Upper lobe of left lung (tissue), 6 donors: Measurements from ENCODE around the gene MAN1A1. TPM values are rescaled to one million over a fixed set of nuclear protein-coding genes. Genes with fewer than 3 reads are reported as not detected.
A peak's percentile ranks its signal among the peaks of the same experiment; 100 is the strongest.
"Not testable (repeated sequence)": the region's sequence is repeated elsewhere in the genome, so short reads cannot be mapped to it uniquely, and the experiment has no call there.

Source experiments
- ATAC-seq, 2 donors: fragments of 200-7000 bp; cut with Tn5 transposase; one replicate each; pipeline ENCODE4 v1.9.1; 2022; ENCODE audit warnings: mild to moderate bottlenecking in 2 of 2, moderate library complexity in 2 of 2; ENCODE audit not compliant: low FRiP score in 2 of 2
- DNase-seq, 2 donors: peaks; one replicate each; pipeline ENCODE4 v3.0.0-alpha.2; 2019 to 2020
- H3K27ac ChIP-seq, 4 donors: fragments of 200-600 bp; sonication (generic); one replicate each; pipeline ENCODE4 v1.5.1; 2016 to 2019
- H3K27me3 ChIP-seq, 4 donors: fragments of 200-600 bp; sonication (generic); one replicate each; pipeline ENCODE4 v1.5.1; 2017 to 2019
- H3K36me3 ChIP-seq, 4 donors: fragments of 200-600 bp; sonication (generic); one replicate each; pipeline ENCODE4 v1.5.1; 2016 to 2019
- H3K4me1 ChIP-seq, 4 donors: fragments of 200-600 bp; sonication (generic); one replicate each; pipeline ENCODE4 v1.5.1; 2018 to 2019
- H3K4me3 ChIP-seq, 4 donors: fragments of 200-600 bp; sonication (generic); one replicate each; pipeline ENCODE4 v1.5.1; 2017 to 2019; ENCODE audit warnings: mild to moderate bottlenecking in 2 of 4, moderate library complexity in 1 of 4
- H3K9me3 ChIP-seq, 4 donors: fragments of 200-600 bp; sonication (generic); one replicate each; pipeline ENCODE4 v1.5.1; 2018 to 2019
- EP300 ChIP-seq, 4 donors: sonication (generic); formaldehyde crosslinking; IDR thresholded peaks; one replicate each; pipeline ENCODE4 v1.5.1; 2017; ENCODE audit warnings: antibody characterized with exemption in 4 of 4, control low read depth in 2 of 4
- POLR2A ChIP-seq, 4 donors: fragments of 450-650 bp; IDR thresholded peaks; one replicate each; pipeline ENCODE4 v1.5.1; 2016 to 2017; ENCODE audit warnings: antibody characterized with exemption in 4 of 4, mild to moderate bottlenecking in 2 of 4
- POLR2AphosphoS5 ChIP-seq, 2 donors: sonication (generic); formaldehyde crosslinking; IDR thresholded peaks; one replicate each; pipeline ENCODE4 v1.5.1; 2017; ENCODE audit warnings: antibody characterized with exemption in 2 of 2
- WGBS, 2 donors: methylation state at CpG; one replicate each; pipeline ENCODE4 v1.1.5; 2017 to 2018; 5-methylcytosine and 5-hydroxymethylcytosine counted together
- total RNA-seq, 6 donors: library from RNA; depleted of rRNA in 4 of 6; stranded (reverse); fragments of >200 nt in 4 of 6; gene quantifications; one replicate each; pipeline versions ENCODE4 v1.1.0 to v1.2.1, GENCODE V29; 2016 to 2021
- TF ChIP-seq, protein P1 (sequence below), 6 experiments: fragments of 450-650 bp in 4 of 6; fragments of 200-600 bp in 2 of 6; sonication (generic) in 2 of 6; IDR thresholded peaks; one replicate each; pipeline ENCODE4 v1.5.1; 2016 to 2019; ENCODE audit warnings: antibody characterized with exemption in 6 of 6
- donor health status: DM: no; HTN: no; CAD: no; lungs with moderate emphysema.
- donor health status: DM: no; HTN: yes; CAD: no; lungs with severe emphysema.

MAN1A1 gene
- total RNA-seq, 6 donors from 2014 or later, result 61.8 to 98.6 (median 79.1) TPM

DNA sequence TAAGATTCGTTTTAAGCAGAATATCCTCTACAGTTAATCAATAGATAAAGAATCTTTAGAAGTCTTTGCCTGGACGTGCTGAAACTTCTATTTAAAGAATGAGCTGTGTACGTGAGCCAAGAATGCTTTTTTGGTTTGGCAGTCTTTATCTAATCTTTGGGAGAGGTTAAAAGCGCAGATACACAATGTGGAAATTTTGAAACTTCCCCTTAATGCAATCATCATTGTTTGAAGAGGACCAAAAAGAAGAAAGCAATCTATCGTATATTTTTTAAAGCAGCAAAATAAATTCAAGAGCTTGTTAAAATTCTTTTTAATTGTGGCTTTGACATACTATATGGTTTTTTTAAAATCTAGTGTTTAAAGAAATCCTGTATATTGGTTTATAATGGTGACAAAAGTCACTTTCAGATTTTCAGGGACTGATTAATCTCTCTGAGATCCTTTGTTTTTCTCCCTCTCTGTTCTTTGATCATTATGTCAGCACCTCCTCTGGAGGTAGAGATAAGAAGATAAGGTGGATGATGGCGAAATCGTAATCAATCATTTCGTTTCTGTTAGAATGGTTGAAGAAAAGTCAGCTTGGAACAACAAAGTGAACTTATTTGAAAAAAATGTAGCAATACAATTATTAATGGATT, 179.0 kb downstream of the MAN1A1 start:
- ATAC-seq (peak in 1 of 2 donors; percentile 41), DNase-seq (no peak)
- TF ChIP-seq POLR2A (IDR thresholded peaks at IDR 0.05), result no peak
- no peak overlapping the region for H3K4me3 ChIP-seq
- no peaks in the 10 kb centered on the region for H3K36me3 ChIP-seq
- no peaks in the 10 kb centered on the region for H3K9me3 ChIP-seq
- 28 to 40% methylated on average over 8 of the region's 8 CpGs for WGBS, 2 donors
- H3K27me3 ChIP-seq, result no peaks in the 10 kb centered on the region
- H3K4me1 ChIP-seq, result peaks cover 0 to 21% (median 5%) of the 10 kb centered on the region in 4 donors
- no peak overlapping the region for H3K27ac ChIP-seq

DNA sequence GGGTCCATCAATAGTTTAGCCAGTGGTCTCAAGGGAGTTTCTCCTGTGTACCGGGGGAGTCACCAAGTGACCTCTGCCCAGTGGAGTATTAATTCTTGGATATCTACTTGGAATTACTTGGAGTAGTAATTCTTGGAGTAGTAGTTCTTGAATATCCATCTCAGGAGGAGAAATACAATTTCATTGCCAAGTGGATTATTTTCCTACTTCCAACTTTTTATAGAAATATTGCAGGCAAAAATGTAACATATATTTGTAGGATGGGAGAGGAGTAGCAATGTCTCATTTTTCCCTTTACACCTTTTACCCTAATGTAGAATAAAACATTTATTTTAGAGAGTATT, 179.5 kb downstream of the MAN1A1 start:
- TF ChIP-seq, protein P1, sequence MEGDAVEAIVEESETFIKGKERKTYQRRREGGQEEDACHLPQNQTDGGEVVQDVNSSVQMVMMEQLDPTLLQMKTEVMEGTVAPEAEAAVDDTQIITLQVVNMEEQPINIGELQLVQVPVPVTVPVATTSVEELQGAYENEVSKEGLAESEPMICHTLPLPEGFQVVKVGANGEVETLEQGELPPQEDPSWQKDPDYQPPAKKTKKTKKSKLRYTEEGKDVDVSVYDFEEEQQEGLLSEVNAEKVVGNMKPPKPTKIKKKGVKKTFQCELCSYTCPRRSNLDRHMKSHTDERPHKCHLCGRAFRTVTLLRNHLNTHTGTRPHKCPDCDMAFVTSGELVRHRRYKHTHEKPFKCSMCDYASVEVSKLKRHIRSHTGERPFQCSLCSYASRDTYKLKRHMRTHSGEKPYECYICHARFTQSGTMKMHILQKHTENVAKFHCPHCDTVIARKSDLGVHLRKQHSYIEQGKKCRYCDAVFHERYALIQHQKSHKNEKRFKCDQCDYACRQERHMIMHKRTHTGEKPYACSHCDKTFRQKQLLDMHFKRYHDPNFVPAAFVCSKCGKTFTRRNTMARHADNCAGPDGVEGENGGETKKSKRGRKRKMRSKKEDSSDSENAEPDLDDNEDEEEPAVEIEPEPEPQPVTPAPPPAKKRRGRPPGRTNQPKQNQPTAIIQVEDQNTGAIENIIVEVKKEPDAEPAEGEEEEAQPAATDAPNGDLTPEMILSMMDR (IDR thresholded peaks at IDR 0.05), result no peak
- TF ChIP-seq POLR2A (IDR thresholded peaks at IDR 0.05), result no peak
- TF ChIP-seq EP300 (IDR thresholded peaks at IDR 0.05), result no peak
- no peak for TF ChIP-seq POLR2AphosphoS5 (IDR thresholded peaks at IDR 0.05)
- Histone ChIP-seq H3K9me3 (no peaks in the 10 kb centered on the region), H3K36me3 (no peaks in the 10 kb centered on the region), H3K27ac (no peak overlapping the region), H3K27me3 (no peaks in the 10 kb centered on the region), H3K4me3 (no peak overlapping the region), H3K4me1 (peaks cover 0 to 21% (median 5%) of the 10 kb centered on the region in 4 donors)
- WGBS, 2 donors, result 47 to 79% methylated on average over 1 of the region's 1 CpG
- DNase-seq (no peak), ATAC-seq (no peak)

DNA sequence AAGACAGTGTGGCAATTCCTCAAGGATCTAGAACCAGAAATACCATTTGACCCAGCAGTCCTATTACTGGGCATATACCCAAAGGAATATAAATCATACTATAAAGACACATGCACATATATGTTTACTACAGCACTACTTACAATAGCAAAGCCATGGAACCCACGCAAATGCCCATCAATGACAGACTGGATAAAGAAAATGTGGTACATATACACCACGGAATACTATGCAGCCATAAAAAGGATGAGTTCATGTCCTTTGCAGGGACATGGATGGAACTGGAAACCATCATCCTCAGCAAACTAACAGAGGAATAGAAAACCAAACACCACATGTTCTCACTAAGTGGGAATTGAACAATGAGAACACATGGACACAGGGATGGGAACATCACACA, 180.2 kb downstream of the MAN1A1 start:
- not testable (repeated sequence) for H3K27ac ChIP-seq, H3K27me3 ChIP-seq, H3K4me3 ChIP-seq, H3K36me3 ChIP-seq, H3K9me3 ChIP-seq, ATAC-seq, DNase-seq
- WGBS, 2 donors, result 100% methylated on average over 2 of the region's 2 CpGs
- H3K4me1 ChIP-seq, result peaks cover 0 to 21% (median 5%) of the 10 kb centered on the region in 4 donors

DNA sequence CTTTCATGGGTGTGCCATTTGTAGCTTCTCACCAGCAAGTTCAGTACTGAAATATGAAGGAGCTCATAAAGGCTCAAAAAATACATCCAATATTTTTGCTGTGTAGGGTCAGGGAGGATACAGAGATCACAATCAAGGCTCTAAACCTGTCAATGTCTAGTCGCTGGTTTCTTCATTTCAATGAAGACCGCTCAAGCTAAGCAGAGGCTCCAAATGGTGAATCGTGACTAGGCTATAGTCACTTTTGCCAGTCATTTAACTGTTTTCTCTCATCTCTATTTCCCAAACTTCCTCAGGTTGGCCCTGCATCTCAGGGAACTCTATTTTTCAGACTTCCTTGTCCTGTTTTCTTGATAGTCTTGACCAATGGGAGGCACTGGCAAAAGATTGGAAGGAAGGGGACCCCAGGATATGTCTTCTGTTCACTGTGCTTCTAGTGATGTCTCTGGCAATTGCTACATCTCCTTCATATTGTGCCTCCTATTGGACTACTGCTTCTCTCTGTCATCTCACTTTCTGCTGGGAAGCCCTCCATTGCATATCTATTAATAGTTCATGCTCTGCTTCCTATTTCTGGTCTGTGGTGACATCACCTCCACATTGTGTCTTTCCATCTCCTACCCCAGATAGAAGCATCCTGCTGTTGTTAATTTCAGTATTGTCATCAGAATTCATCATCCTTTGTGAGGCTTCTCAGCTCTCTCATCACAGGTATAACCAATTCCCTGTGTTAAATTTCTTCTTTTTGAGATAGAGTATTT, 183.4 kb downstream of the MAN1A1 start:
- no peaks in the 10 kb centered on the region for H3K27me3 ChIP-seq
- no peak for DNase-seq
- H3K36me3 ChIP-seq, result no peaks in the 10 kb centered on the region
- 85 to 93% methylated on average over 3 of the region's 3 CpGs for WGBS, 2 donors
- peaks cover 0 to 7% (median 3%) of the 10 kb centered on the region in 4 donors for H3K4me1 ChIP-seq
- no peak overlapping the region for H3K4me3 ChIP-seq
- TF ChIP-seq, protein P1 (IDR thresholded peaks at IDR 0.05), result no peak
- H3K9me3 ChIP-seq, result no peaks in the 10 kb centered on the region
- H3K27ac ChIP-seq, result no peak overlapping the region
- ATAC-seq, result no peak

DNA sequence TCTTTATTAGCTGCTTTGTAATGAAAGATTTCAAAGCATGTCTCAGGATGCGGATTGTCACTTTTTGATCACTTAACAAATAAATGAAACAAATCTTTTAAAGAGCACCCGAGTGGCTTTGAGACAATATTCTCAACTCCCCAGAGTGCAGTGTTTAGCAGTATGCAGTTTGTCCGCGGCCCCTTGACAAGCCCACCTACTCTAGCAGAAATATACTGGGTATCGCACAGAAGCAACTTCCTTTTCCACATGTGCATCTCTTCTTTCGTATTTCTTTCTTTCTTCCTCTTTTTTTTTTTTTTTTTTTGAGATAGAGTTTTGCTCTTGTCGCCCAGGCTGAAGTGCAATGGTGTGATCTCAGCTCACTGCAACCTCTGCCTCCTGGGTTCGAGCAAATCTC, 186.6 kb downstream of the MAN1A1 start:
- no peak for TF ChIP-seq EP300 (IDR thresholded peaks at IDR 0.05)
- TF ChIP-seq, protein P1 (IDR thresholded peaks at IDR 0.05), result no peak
- TF ChIP-seq POLR2AphosphoS5 (IDR thresholded peaks at IDR 0.05), result no peak
- TF ChIP-seq POLR2A (IDR thresholded peaks at IDR 0.05), result no peak
- no peak overlapping the region for H3K4me3 ChIP-seq
- H3K9me3 ChIP-seq, result no peaks in the 10 kb centered on the region
- H3K36me3 ChIP-seq, result no peaks in the 10 kb centered on the region
- 64 to 74% methylated on average over 8 of the region's 8 CpGs for WGBS, 2 donors
- H3K4me1 ChIP-seq, result peaks cover 0 to 3% (median 0%) of the 10 kb centered on the region in 4 donors
- no peak overlapping the region for H3K27ac ChIP-seq
- no peak for DNase-seq
- no peak for ATAC-seq
- no peaks in the 10 kb centered on the region for H3K27me3 ChIP-seq
